Spleen (tissue), 7 donors: ENCODE data around the gene THAP9.

Experiments
- CTCF ChIP-seq, 11 experiments: fragments of 200-600 bp in 7 of 11; fragments of 450-650 bp in 4 of 11; sonication (generic) in 4 of 11; IDR thresholded peaks in 8 of 11; conservative IDR thresholded peaks in 3 of 11; 1 replicate in 7 of 11; 2 replicates in 4 of 11; pipeline versions ENCODE4 v1.4.0 to v1.8.0; 2016 to 2021; ENCODE audit warnings: antibody characterized with exemption in 11 of 11, inconsistent platforms in 4 of 11, mild to moderate bottlenecking in 1 of 11
- POLR2A ChIP-seq, 3 donors: fragments of 450-650 bp; IDR thresholded peaks; one replicate each; pipeline ENCODE4 v1.5.1; 2017; ENCODE audit warnings: antibody characterized with exemption in 3 of 3, mild to moderate bottlenecking in 1 of 3
- POLR2AphosphoS5 ChIP-seq, 3 donors: sonication (generic); formaldehyde crosslinking; IDR thresholded peaks; one replicate each; pipeline ENCODE4 v1.5.1; 2017; ENCODE audit warnings: antibody characterized with exemption in 3 of 3
- donor health status: DM: no; HTN: no; CAD: no; lungs with moderate emphysema.
- donor health status: DM: no; HTN: no; CAD: no.
- donor health status: DM: no; HTN: no; CAD: no.

DNA sequence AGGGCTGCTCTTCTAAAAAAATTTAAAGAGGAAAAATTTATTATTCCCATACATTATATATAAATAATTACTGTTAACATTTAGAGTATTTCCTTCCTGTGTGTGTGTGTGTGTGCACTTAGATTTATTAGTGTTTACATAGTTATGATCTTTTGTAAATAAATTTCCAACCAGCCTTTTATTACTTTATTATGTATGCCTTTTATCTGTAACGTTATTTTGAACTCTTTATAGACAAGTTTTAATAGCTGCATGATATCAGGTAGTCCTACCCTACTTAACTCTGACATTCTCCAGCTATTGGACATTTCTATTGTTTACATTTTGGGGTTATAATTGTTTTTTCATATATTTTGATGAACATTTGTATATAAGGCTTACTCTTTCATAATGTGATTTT is 8.8 kb downstream of the THAP9 start:
- no peak for TF ChIP-seq CTCF (IDR thresholded peaks at IDR 0.05 in 8 of 11, conservative IDR thresholded peaks at IDR 0.05 in 3 of 11)
- TF ChIP-seq POLR2A (IDR thresholded peaks at IDR 0.05) = no peak
- TF ChIP-seq POLR2AphosphoS5 (IDR thresholded peaks at IDR 0.05) = no peak
